Activated T-cell treated with anti-CD3 and anti-CD28 coated beads, Interleukin-2, amount 50 U/mL, for 1 hour (primary cell): ENCODE results near the gene ENKD1.

Experiments used
- DNase-seq: peaks from one replicate; pipeline ENCODE4 v3.0.0-alpha.2; 2020

The ENKD1 gene

GRCh38 chr16:67678354-67679023 is 11.9 kb upstream of the ENKD1 start:
- no peak for DNase-seq

- DNase-seq, result no peak
Measured at GRCh38 chr16:67677712-67678111, 11.2 kb upstream of the ENKD1 start.

- DNase-seq, result no peak
Measured at GRCh38 chr16:67676939-67677338, 10.4 kb upstream of the ENKD1 start.

GRCh38 chr16:67676516-67676915 is 10.0 kb upstream of the ENKD1 start:
- DNase-seq, result no peak

- DNase-seq, result no peak
Measured at GRCh38 chr16:67675999-67676398, 9.4 kb upstream of the ENKD1 start.

GRCh38 chr16:67675579-67675935 is 9.0 kb upstream of the ENKD1 start:
- DNase-seq, result no peak

- no peak for DNase-seq
Measured at GRCh38 chr16:67674851-67675578, 8.5 kb upstream of the ENKD1 start.

GRCh38 chr16:67673712-67674580 is 7.4 kb upstream of the ENKD1 start:
- DNase-seq, result no peak

GRCh38 chr16:67672739-67673662 is 6.5 kb upstream of the ENKD1 start:
- DNase-seq, result peak; percentile 50

GRCh38 chr16:67672306-67672705 is 5.8 kb upstream of the ENKD1 start:
- no peak for DNase-seq

GRCh38 chr16:67669499-67670101 is 3.0 kb upstream of the ENKD1 start:
- DNase-seq, result no peak

GRCh38 chr16:67668495-67669157 is 2.1 kb upstream of the ENKD1 start:
- DNase-seq, result peak; percentile 43

- DNase-seq, result peak; percentile 83
Measured at GRCh38 chr16:67667817-67668494, 1.4 kb upstream of the ENKD1 start.

- no peak for DNase-seq
Measured at GRCh38 chr16:67667453-67667816, 885 bp upstream of the ENKD1 start.

GRCh38 chr16:67666032-67666551 is 458 bp downstream of the ENKD1 start:
- DNase-seq, result no peak

GRCh38 chr16:67665598-67665997 is 952 bp downstream of the ENKD1 start:
- no peak for DNase-seq

GRCh38 chr16:67664871-67665270 is 1.7 kb downstream of the ENKD1 start:
- no peak for DNase-seq

- DNase-seq, result no peak
Measured at GRCh38 chr16:67664258-67664657, 2.3 kb downstream of the ENKD1 start.

- no peak for DNase-seq
Measured at GRCh38 chr16:67663877-67664222, 2.7 kb downstream of the ENKD1 start.

GRCh38 chr16:67663151-67663876 is 3.2 kb downstream of the ENKD1 start:
- peak; percentile 50 for DNase-seq
